HepG2 (cell line): ENCODE measurements around the gene CCDC136. TPM values are rescaled to one million over a fixed set of nuclear protein-coding genes. Genes with fewer than 3 reads are reported as not detected.

ENCODE experiments used
- ELF3 ChIP-seq: IDR thresholded peaks from 2 replicates; pipeline ENCODE4 v1.6.1; 2016; ENCODE audit warnings: missing genetic modification reagents, missing compliant biosample characterization
- FOSL1 ChIP-seq: sonication (generic); formaldehyde crosslinking; IDR thresholded peaks from 2 replicates; pipeline ENCODE4 v1.9.0; 2021; ENCODE audit warnings: missing genetic modification reagents, borderline replicate concordance
- FOXK2 ChIP-seq: fragments of 450-650 bp; IDR thresholded peaks from 2 replicates; pipeline ENCODE4 v1.6.1; 2016
- HNRNPUL1 ChIP-seq: fragments of 200-400 bp; formaldehyde crosslinking; IDR thresholded peaks from 2 replicates; pipeline ENCODE4 v1.6.1; 2017; ENCODE audit warnings: low read depth, mild to moderate bottlenecking, low read length, moderate library complexity
- KMT2B ChIP-seq: IDR thresholded peaks from 2 replicates; pipeline ENCODE4 v1.6.1; 2016; ENCODE audit warnings: missing genetic modification reagents, missing compliant biosample characterization
- MAF1 ChIP-seq: sonication (generic); formaldehyde crosslinking; IDR thresholded peaks from 2 replicates; pipeline ENCODE4 v1.5.0; 2020; ENCODE audit warnings: missing genetic modification reagents, borderline replicate concordance
- POLR2AphosphoS5 ChIP-seq: IDR thresholded peaks from 2 replicates; pipeline ENCODE4 v1.6.1; 2012; ENCODE audit warnings: low read depth, low read length
- SPEN ChIP-seq: sonication (generic); formaldehyde crosslinking; IDR thresholded peaks from 2 replicates; pipeline ENCODE4 v1.5.1; 2020; ENCODE audit warnings: low read depth, mild to moderate bottlenecking, missing genetic modification reagents
- ZFP41 ChIP-seq: sonication (generic); formaldehyde crosslinking; IDR thresholded peaks from 2 replicates; pipeline ENCODE4 v1.4.0; 2020; ENCODE audit warnings: mild to moderate bottlenecking, missing genetic modification reagents, borderline replicate concordance
- ZNF121 ChIP-seq: sonication (generic); formaldehyde crosslinking; IDR thresholded peaks from 2 replicates; pipeline ENCODE4 v1.5.0; 2020; ENCODE audit warnings: mild to moderate bottlenecking, missing genetic modification reagents
- ZNF431 ChIP-seq: sonication (generic); formaldehyde crosslinking; IDR thresholded peaks from 2 replicates; pipeline ENCODE4 v1.9.0; 2022; ENCODE audit warnings: missing genetic modification reagents, low read depth, mild to moderate bottlenecking, borderline replicate concordance
- polyA plus RNA-seq, 8 experiments: library from polyadenylated mRNA; depleted of rRNA in 3 of 8; stranded (reverse) in 7 of 8; unstranded in 1 of 8; fragments of >200 nt; fragmentation: Illumina TruSeq in 4 of 8; extraction: Trizol in 4 of 8; gene quantifications; 2 replicates each; pipeline versions ENCODE4 v1.2.1 to v1.2.3, GENCODE V29; 2011 to 2016; ENCODE audit warnings: low read depth in 4 of 8, missing spikeins in 1 of 8, mixed read lengths in 1 of 8; ENCODE audit not compliant: insufficient read depth in 1 of 8
- total RNA-seq, 5 experiments: library from RNA; depleted of rRNA; stranded (reverse); fragments of >200 nt; fragmentation: Illumina TruSeq; extraction: Trizol; gene quantifications; 2 replicates each; pipeline ENCODE4 v1.2.3, GENCODE V29; 2016; ENCODE audit warnings: low read depth in 1 of 5
- TF ChIP-seq, protein P1 (sequence below): sonication (generic); formaldehyde crosslinking; IDR thresholded peaks from 2 replicates; pipeline ENCODE4 v1.8.0; 2022; ENCODE audit warnings: mild to moderate bottlenecking, missing genetic modification reagents, moderate library complexity
- TF ChIP-seq, protein P2 (sequence below): sonication (generic); formaldehyde crosslinking; IDR thresholded peaks from 2 replicates; pipeline ENCODE4 v1.5.0; 2020; ENCODE audit warnings: missing genetic modification reagents
- TF ChIP-seq, protein P3 (sequence below): sonication (generic); formaldehyde crosslinking; IDR thresholded peaks from 2 replicates; pipeline ENCODE4 v1.5.1; 2020; ENCODE audit warnings: missing genetic modification reagents, mild to moderate bottlenecking, borderline replicate concordance

CCDC136 gene
- total and polyA plus RNA-seq, 2 of the 13 experiments (the other 11 are each of a cell fraction or from before 2014, with no cell fraction given), result 0.04 to 0.38 TPM

DNA sequence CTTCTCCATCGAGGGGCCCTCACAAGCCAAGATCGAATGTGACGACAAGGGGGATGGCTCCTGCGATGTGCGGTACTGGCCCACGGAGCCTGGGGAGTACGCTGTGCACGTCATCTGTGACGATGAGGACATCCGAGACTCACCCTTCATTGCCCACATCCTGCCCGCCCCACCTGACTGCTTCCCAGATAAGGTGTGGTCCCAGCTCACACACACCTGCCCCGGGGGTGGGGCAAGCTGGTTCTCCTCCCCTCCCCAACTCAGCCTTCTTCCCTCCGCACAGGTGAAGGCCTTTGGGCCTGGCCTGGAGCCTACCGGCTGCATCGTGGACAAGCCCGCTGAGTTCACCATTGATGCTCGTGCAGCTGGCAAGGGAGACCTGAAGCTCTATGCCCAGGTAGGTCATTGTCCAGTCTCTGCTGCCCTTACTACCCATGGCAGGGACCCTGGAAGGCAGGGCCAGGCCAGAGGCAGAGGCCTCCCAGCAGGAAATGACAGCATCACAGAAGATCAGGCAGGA, 49.5 kb downstream of the CCDC136 start (continued):
- TF ChIP-seq, protein P1, sequence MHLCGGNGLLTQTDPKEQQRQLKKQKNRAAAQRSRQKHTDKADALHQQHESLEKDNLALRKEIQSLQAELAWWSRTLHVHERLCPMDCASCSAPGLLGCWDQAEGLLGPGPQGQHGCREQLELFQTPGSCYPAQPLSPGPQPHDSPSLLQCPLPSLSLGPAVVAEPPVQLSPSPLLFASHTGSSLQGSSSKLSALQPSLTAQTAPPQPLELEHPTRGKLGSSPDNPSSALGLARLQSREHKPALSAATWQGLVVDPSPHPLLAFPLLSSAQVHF (CRISPR knock-in tag), result no peak
- no peak for TF ChIP-seq MAF1 (CRISPR knock-in tag)
- no peak for TF ChIP-seq ZNF431
- no peak for TF ChIP-seq FOXK2
- no peak for TF ChIP-seq POLR2AphosphoS5
- no peak for TF ChIP-seq FOSL1 (CRISPR knock-in tag)
- no peak for TF ChIP-seq ZFP41 (CRISPR knock-in tag)
- TF ChIP-seq ZNF121 (CRISPR knock-in tag), result no peak
- TF ChIP-seq SPEN, result no peak
- no peak for TF ChIP-seq HNRNPUL1
- no peak for TF ChIP-seq KMT2B (CRISPR knock-in tag)
- TF ChIP-seq ELF3 (CRISPR knock-in tag), result no peak
- TF ChIP-seq, protein P2, sequence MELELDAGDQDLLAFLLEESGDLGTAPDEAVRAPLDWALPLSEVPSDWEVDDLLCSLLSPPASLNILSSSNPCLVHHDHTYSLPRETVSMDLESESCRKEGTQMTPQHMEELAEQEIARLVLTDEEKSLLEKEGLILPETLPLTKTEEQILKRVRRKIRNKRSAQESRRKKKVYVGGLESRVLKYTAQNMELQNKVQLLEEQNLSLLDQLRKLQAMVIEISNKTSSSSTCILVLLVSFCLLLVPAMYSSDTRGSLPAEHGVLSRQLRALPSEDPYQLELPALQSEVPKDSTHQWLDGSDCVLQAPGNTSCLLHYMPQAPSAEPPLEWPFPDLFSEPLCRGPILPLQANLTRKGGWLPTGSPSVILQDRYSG (CRISPR knock-in tag), result no peak
- TF ChIP-seq, protein P3, sequence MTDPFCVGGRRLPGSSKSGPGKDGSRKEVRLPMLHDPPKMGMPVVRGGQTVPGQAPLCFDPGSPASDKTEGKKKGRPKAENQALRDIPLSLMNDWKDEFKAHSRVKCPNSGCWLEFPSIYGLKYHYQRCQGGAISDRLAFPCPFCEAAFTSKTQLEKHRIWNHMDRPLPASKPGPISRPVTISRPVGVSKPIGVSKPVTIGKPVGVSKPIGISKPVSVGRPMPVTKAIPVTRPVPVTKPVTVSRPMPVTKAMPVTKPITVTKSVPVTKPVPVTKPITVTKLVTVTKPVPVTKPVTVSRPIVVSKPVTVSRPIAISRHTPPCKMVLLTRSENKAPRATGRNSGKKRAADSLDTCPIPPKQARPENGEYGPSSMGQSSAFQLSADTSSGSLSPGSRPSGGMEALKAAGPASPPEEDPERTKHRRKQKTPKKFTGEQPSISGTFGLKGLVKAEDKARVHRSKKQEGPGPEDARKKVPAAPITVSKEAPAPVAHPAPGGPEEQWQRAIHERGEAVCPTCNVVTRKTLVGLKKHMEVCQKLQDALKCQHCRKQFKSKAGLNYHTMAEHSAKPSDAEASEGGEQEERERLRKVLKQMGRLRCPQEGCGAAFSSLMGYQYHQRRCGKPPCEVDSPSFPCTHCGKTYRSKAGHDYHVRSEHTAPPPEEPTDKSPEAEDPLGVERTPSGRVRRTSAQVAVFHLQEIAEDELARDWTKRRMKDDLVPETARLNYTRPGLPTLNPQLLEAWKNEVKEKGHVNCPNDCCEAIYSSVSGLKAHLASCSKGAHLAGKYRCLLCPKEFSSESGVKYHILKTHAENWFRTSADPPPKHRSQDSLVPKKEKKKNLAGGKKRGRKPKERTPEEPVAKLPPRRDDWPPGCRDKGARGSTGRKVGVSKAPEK (CRISPR knock-in tag), result no peak
